HepG2 (cell line): Measurements from ENCODE around the gene UQCR11. TPM values are rescaled to one million over a fixed set of nuclear protein-coding genes. Genes with fewer than 3 reads are reported as not detected.
A peak's percentile ranks its signal among the peaks of the same experiment; 100 is the strongest.

ENCODE experiments used
- E2F1 ChIP-seq: sonication (generic); formaldehyde crosslinking; IDR thresholded peaks from 2 replicates; pipeline ENCODE4 v1.5.0; 2020; ENCODE audit warnings: missing genetic modification reagents
- E2F2 ChIP-seq: sonication (generic); formaldehyde crosslinking; IDR thresholded peaks from 2 replicates; pipeline ENCODE4 v1.4.0; 2020; ENCODE audit warnings: missing genetic modification reagents, borderline replicate concordance
- EEA1 ChIP-seq: sonication (generic); formaldehyde crosslinking; IDR thresholded peaks from 2 replicates; pipeline ENCODE4 v1.5.1; 2020; ENCODE audit warnings: mild to moderate bottlenecking, missing genetic modification reagents, borderline replicate concordance
- FOXA1 ChIP-seq, 2 experiments: fragments of 450-650 bp in 1 of 2; sonication (generic) in 1 of 2; formaldehyde crosslinking in 1 of 2; IDR thresholded peaks; 2 replicates each; pipeline versions ENCODE4 v1.4.0 to v1.6.1; 2016 to 2020; ENCODE audit warnings: missing genetic modification reagents in 1 of 2
- FOXJ3 ChIP-seq: sonication (generic); formaldehyde crosslinking; IDR thresholded peaks from 2 replicates; pipeline ENCODE4 v1.4.0; 2020; ENCODE audit warnings: missing genetic modification reagents, mild to moderate bottlenecking, borderline replicate concordance
- FUBP1 ChIP-seq: sonication (generic); formaldehyde crosslinking; IDR thresholded peaks from 2 replicates; pipeline ENCODE4 v1.5.1; 2020; ENCODE audit warnings: missing genetic modification reagents, mild to moderate bottlenecking, borderline replicate concordance
- GFI1 ChIP-seq: sonication (generic); formaldehyde crosslinking; IDR thresholded peaks from 2 replicates; pipeline ENCODE4 v1.5.0; 2020; ENCODE audit warnings: missing genetic modification reagents, mild to moderate bottlenecking, borderline replicate concordance
- MEIS2 ChIP-seq: sonication (generic); formaldehyde crosslinking; IDR thresholded peaks from 2 replicates; pipeline ENCODE4 v1.9.0; 2021; ENCODE audit warnings: mild to moderate bottlenecking, missing genetic modification reagents
- MIER2 ChIP-seq: IDR thresholded peaks from 2 replicates; pipeline ENCODE4 v1.6.1; 2016; ENCODE audit warnings: missing biosample characterization, missing genetic modification reagents
- RBAK ChIP-seq: sonication (generic); formaldehyde crosslinking; IDR thresholded peaks from 2 replicates; pipeline ENCODE4 v1.5.1; 2020; ENCODE audit warnings: mild to moderate bottlenecking, missing genetic modification reagents
- SNRNP70 ChIP-seq: fragments of 200-400 bp; formaldehyde crosslinking; IDR thresholded peaks from 2 replicates; pipeline ENCODE4 v1.6.1; 2017; ENCODE audit warnings: mild to moderate bottlenecking, low read depth, low read length, moderate library complexity
- TCF7 ChIP-seq: sonication (generic); IDR thresholded peaks from 2 replicates; pipeline ENCODE4 v1.6.1; 2016; ENCODE audit warnings: antibody characterized with exemption, low read depth
- ZBTB38 ChIP-seq: sonication (generic); formaldehyde crosslinking; IDR thresholded peaks from 2 replicates; pipeline ENCODE4 v1.5.1; 2020; ENCODE audit warnings: mild to moderate bottlenecking, missing genetic modification reagents
- ZNF317 ChIP-seq: sonication (generic); formaldehyde crosslinking; IDR thresholded peaks from 2 replicates; pipeline ENCODE4 v1.5.0; 2020; ENCODE audit warnings: mild to moderate bottlenecking, missing genetic modification reagents
- ZNF335 ChIP-seq: sonication (generic); formaldehyde crosslinking; IDR thresholded peaks from 2 replicates; pipeline ENCODE4 v1.4.0; 2020; ENCODE audit warnings: missing genetic modification reagents
- ZNF343 ChIP-seq: sonication (generic); formaldehyde crosslinking; IDR thresholded peaks from 2 replicates; pipeline ENCODE4 v1.4.0; 2020; ENCODE audit warnings: mild to moderate bottlenecking, missing genetic modification reagents
- ZNF510 ChIP-seq: sonication (generic); formaldehyde crosslinking; IDR thresholded peaks from 2 replicates; pipeline ENCODE4 v1.4.0; 2020; ENCODE audit warnings: low read depth, mild to moderate bottlenecking, missing genetic modification reagents
- polyA plus RNA-seq, 8 experiments: library from polyadenylated mRNA; depleted of rRNA in 3 of 8; stranded (reverse) in 7 of 8; unstranded in 1 of 8; fragments of >200 nt; fragmentation: Illumina TruSeq in 4 of 8; extraction: Trizol in 4 of 8; gene quantifications; 2 replicates each; pipeline versions ENCODE4 v1.2.1 to v1.2.3, GENCODE V29; 2011 to 2016; ENCODE audit warnings: low read depth in 4 of 8, missing spikeins in 1 of 8, mixed read lengths in 1 of 8; ENCODE audit not compliant: insufficient read depth in 1 of 8
- total RNA-seq, 5 experiments: library from RNA; depleted of rRNA; stranded (reverse); fragments of >200 nt; fragmentation: Illumina TruSeq; extraction: Trizol; gene quantifications; 2 replicates each; pipeline ENCODE4 v1.2.3, GENCODE V29; 2016; ENCODE audit warnings: low read depth in 1 of 5
- TF ChIP-seq, protein P1 (sequence below), 2 experiments: sonication (generic) in 1 of 2; formaldehyde crosslinking in 1 of 2; IDR thresholded peaks; 2 replicates each; pipeline versions ENCODE4 v1.6.1 to v1.9.0; 2014 to 2022; ENCODE audit warnings: antibody characterized with exemption in 1 of 2, borderline replicate concordance in 1 of 2, inconsistent platforms in 1 of 2, low read depth in 1 of 2, missing genetic modification reagents in 1 of 2

The UQCR11 gene
- total and polyA plus RNA-seq, 2 of the 13 experiments (the other 11 are each of a cell fraction or from before 2014, with no cell fraction given), result 125 to 214 TPM

DNA sequence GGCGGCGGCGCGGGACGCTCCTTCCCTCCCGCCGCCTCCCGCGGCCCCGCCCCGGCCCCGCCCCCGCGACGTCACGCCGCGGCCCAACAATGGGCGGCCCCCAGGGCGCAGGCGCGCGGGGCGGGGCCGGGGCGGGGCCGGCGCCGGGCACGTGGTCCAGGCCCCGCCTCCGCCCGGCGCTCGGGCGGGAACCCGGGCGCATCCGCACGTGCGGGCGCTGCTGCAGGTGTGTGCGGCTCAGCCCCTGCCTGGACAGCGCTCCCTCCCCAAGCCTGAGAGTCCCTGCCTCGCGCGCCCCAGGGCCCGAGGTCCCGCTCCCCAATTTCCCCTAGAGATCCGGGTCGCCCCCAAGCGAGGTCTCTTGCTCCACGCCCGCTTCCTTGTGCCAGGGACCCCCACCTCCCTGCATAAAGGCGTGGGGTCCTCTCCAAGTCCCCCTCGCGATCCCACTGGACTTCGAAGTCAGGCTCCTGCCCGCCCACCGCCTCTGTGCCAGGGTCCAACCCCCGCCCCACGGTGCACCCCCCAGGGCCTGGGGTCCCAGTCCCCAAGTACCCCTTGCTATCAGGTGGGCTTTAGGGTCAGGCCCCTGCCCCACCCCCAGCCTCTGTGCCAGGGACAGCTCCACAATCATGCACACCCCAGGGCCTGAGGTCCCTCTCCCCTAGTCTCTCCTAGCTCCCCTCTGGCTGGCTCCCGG is 36.8 kb downstream of the UQCR11 start, which contains the start of gene MEX3D (continued):
- TF ChIP-seq, protein P1, sequence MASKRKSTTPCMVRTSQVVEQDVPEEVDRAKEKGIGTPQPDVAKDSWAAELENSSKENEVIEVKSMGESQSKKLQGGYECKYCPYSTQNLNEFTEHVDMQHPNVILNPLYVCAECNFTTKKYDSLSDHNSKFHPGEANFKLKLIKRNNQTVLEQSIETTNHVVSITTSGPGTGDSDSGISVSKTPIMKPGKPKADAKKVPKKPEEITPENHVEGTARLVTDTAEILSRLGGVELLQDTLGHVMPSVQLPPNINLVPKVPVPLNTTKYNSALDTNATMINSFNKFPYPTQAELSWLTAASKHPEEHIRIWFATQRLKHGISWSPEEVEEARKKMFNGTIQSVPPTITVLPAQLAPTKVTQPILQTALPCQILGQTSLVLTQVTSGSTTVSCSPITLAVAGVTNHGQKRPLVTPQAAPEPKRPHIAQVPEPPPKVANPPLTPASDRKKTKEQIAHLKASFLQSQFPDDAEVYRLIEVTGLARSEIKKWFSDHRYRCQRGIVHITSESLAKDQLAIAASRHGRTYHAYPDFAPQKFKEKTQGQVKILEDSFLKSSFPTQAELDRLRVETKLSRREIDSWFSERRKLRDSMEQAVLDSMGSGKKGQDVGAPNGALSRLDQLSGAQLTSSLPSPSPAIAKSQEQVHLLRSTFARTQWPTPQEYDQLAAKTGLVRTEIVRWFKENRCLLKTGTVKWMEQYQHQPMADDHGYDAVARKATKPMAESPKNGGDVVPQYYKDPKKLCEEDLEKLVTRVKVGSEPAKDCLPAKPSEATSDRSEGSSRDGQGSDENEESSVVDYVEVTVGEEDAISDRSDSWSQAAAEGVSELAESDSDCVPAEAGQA (IDR thresholded peaks at IDR 0.05; ENCODE audit: low read depth), result no peak
- TF ChIP-seq, protein P1 (CRISPR knock-in tag; IDR thresholded peaks at IDR 0.05; ENCODE audit: borderline replicate concordance), result peak; percentile 90; the same call in 1 of the 2 replicates
- peak; percentile 69; the same call in 1 of the 2 replicates for TF ChIP-seq E2F2
- TF ChIP-seq E2F1, result 0 out of 2 replicates have a peak, but pooled peaks have one; percentile 52
- TF ChIP-seq ZNF343 (CRISPR knock-in tag), result peak; percentile 78; the same call in 1 of the 2 replicates
- TF ChIP-seq ZNF317, result no peak
- no peak for TF ChIP-seq FOXJ3 (CRISPR knock-in tag)
- no peak for TF ChIP-seq RBAK (CRISPR knock-in tag)
- no peak for TF ChIP-seq SNRNP70
- no peak for TF ChIP-seq FUBP1
- 0 out of 2 replicates have a peak, but pooled peaks have one; percentile 76 for TF ChIP-seq ZNF510 (CRISPR knock-in tag)
- no peak for TF ChIP-seq ZNF335 (CRISPR knock-in tag)
- TF ChIP-seq ZBTB38, result peak; percentile 63; the same call in 1 of the 2 replicates
- peak; percentile 90 for TF ChIP-seq MEIS2 (CRISPR knock-in tag)
- TF ChIP-seq MIER2 (CRISPR knock-in tag), result no peak
- TF ChIP-seq GFI1, result peak; percentile 64; the same call in 1 of the 2 replicates
- TF ChIP-seq EEA1, result peak; percentile 94
- no peak for TF ChIP-seq TCF7
- no peak for TF ChIP-seq FOXA1 (IDR thresholded peaks at IDR 0.05)
- no peak for TF ChIP-seq FOXA1 (CRISPR knock-in tag; IDR thresholded peaks at IDR 0.05)
